HepG2 (cell line): Measurements from ENCODE around the gene LRRC8E. TPM values are rescaled to one million over a fixed set of nuclear protein-coding genes. Genes with fewer than 3 reads are reported as not detected.

ENCODE experiments used
- PRMT3 ChIP-seq: sonication (generic); formaldehyde crosslinking; IDR thresholded peaks from 2 replicates; pipeline ENCODE4 v1.8.1; 2022; ENCODE audit warnings: low read depth, mild to moderate bottlenecking, moderate library complexity, missing genetic modification reagents, borderline replicate concordance
- RFX3 ChIP-seq: IDR thresholded peaks from 2 replicates; pipeline ENCODE4 v1.6.1; 2016; ENCODE audit warnings: missing biosample characterization, missing genetic modification reagents
- TCF12 ChIP-seq, 2 experiments: fragments of 450-650 bp in 1 of 2; sonication (generic) in 1 of 2; formaldehyde crosslinking in 1 of 2; IDR thresholded peaks; 2 replicates each; pipeline versions ENCODE4 v1.6.1 to v1.8.0; 2017 to 2022; ENCODE audit warnings: antibody characterized with exemption in 1 of 2, mild to moderate bottlenecking in 1 of 2, missing genetic modification reagents in 1 of 2, moderate library complexity in 1 of 2
- TOE1 ChIP-seq: sonication (generic); formaldehyde crosslinking; IDR thresholded peaks from 2 replicates; pipeline ENCODE4 v1.4.0; 2020; ENCODE audit warnings: mild to moderate bottlenecking, missing genetic modification reagents
- ZNF317 ChIP-seq: sonication (generic); formaldehyde crosslinking; IDR thresholded peaks from 2 replicates; pipeline ENCODE4 v1.5.0; 2020; ENCODE audit warnings: mild to moderate bottlenecking, missing genetic modification reagents
- polyA plus RNA-seq, 8 experiments: library from polyadenylated mRNA; depleted of rRNA in 3 of 8; stranded (reverse) in 7 of 8; unstranded in 1 of 8; fragments of >200 nt; fragmentation: Illumina TruSeq in 4 of 8; extraction: Trizol in 4 of 8; gene quantifications; 2 replicates each; pipeline versions ENCODE4 v1.2.1 to v1.2.3, GENCODE V29; 2011 to 2016; ENCODE audit warnings: low read depth in 4 of 8, missing spikeins in 1 of 8, mixed read lengths in 1 of 8; ENCODE audit not compliant: insufficient read depth in 1 of 8
- total RNA-seq, 5 experiments: library from RNA; depleted of rRNA; stranded (reverse); fragments of >200 nt; fragmentation: Illumina TruSeq; extraction: Trizol; gene quantifications; 2 replicates each; pipeline ENCODE4 v1.2.3, GENCODE V29; 2016; ENCODE audit warnings: low read depth in 1 of 5
- TF ChIP-seq, protein P1 (sequence below): sonication (generic); formaldehyde crosslinking; IDR thresholded peaks from 2 replicates; pipeline ENCODE4 v1.8.1; 2023; ENCODE audit warnings: mild to moderate bottlenecking, missing genetic modification reagents, borderline replicate concordance
- TF ChIP-seq, protein P2 (sequence below): sonication (generic); formaldehyde crosslinking; IDR thresholded peaks from 2 replicates; pipeline ENCODE4 v1.8.0; 2022; ENCODE audit warnings: mild to moderate bottlenecking, missing genetic modification reagents, borderline replicate concordance
- TF ChIP-seq, protein P3 (sequence below): sonication (generic); formaldehyde crosslinking; IDR thresholded peaks from 2 replicates; pipeline ENCODE4 v1.8.1; 2022; ENCODE audit warnings: low read depth, mild to moderate bottlenecking, missing genetic modification reagents
- TF ChIP-seq, protein P4 (sequence below): sonication (generic); formaldehyde crosslinking; IDR thresholded peaks from 2 replicates; pipeline ENCODE4 v1.4.0; 2020; ENCODE audit warnings: mild to moderate bottlenecking, missing genetic modification reagents
- TF ChIP-seq, protein P5 (sequence below): sonication (generic); formaldehyde crosslinking; IDR thresholded peaks from 2 replicates; pipeline ENCODE4 v1.4.0; 2020; ENCODE audit warnings: mild to moderate bottlenecking, missing genetic modification reagents
- TF ChIP-seq, protein P6 (sequence below): IDR thresholded peaks from 2 replicates; pipeline ENCODE4 v1.6.1; 2016; ENCODE audit warnings: missing compliant biosample characterization, missing genetic modification reagents, borderline replicate concordance
- TF ChIP-seq, protein P7 (sequence below): sonication (generic); formaldehyde crosslinking; IDR thresholded peaks from 2 replicates; pipeline ENCODE4 v1.4.0; 2020; ENCODE audit warnings: missing genetic modification reagents, borderline replicate concordance

The LRRC8E gene
- total and polyA plus RNA-seq, 2 of the 13 experiments (the other 11 are each of a cell fraction or from before 2014, with no cell fraction given): 8.0 to 10.3 TPM

DNA sequence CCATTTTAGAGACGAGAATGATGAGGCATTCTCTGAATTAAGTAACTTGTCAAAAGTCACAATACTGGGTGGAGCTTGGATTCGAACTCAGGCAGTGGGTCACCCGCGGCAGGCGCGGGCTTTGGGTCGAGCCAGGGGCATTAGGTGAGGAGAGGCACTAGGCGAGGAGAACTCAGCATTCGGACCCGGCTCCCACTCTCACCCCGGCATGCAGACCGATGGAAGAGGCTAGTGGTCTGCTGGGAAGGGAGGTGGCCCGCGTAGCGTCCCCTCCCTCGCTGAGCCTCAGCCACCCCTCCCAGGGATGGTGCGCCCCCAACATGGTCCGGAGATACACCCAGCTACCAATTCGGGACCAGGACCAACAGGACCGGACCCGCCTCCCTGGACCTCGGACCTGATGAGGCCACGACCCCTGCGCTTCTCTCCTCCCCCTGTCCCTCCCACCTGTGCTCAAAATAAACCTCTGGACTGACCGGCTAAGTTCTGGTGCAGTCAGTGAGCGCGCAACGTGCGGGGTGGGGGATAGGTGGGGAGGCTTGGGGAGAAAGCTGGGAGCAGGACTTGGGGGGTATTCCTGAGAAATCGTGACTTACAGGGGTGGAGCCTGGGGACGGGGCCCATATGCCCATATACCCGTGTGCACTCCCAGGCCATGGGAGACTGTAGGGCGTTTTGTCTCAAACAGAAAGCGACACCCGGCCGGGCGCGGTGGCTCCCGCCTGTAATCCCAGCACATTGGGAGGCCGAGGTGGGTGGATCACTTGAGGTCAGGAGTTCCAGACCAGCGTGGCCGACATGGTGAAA, 30.5 kb downstream of the LRRC8E start (continued):
- TF ChIP-seq, protein P1, sequence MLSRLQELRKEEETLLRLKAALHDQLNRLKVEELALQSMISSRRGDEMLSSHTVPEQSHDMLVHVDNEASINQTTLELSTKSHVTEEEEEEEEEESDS (CRISPR knock-in tag): no peak
- TF ChIP-seq, protein P2, sequence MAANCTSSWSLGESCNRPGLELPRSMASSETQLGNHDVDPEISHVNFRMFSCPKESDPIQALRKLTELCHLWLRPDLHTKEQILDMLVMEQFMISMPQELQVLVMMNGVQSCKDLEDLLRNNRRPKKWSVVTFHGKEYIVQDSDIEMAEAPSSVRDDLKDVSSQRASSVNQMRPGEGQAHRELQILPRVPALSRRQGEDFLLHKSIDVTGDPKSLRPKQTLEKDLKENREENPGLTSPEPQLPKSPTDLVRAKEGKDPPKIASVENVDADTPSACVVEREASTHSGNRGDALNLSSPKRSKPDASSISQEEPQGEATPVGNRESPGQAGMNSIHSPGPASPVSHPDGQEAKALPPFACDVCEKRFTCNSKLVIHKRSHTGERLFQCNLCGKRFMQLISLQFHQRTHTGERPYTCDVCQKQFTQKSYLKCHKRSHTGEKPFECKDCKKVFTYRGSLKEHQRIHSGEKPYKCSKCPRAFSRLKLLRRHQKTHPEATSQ: no peak
- no peak for TF ChIP-seq RFX3 (CRISPR knock-in tag)
- TF ChIP-seq, protein P3, sequence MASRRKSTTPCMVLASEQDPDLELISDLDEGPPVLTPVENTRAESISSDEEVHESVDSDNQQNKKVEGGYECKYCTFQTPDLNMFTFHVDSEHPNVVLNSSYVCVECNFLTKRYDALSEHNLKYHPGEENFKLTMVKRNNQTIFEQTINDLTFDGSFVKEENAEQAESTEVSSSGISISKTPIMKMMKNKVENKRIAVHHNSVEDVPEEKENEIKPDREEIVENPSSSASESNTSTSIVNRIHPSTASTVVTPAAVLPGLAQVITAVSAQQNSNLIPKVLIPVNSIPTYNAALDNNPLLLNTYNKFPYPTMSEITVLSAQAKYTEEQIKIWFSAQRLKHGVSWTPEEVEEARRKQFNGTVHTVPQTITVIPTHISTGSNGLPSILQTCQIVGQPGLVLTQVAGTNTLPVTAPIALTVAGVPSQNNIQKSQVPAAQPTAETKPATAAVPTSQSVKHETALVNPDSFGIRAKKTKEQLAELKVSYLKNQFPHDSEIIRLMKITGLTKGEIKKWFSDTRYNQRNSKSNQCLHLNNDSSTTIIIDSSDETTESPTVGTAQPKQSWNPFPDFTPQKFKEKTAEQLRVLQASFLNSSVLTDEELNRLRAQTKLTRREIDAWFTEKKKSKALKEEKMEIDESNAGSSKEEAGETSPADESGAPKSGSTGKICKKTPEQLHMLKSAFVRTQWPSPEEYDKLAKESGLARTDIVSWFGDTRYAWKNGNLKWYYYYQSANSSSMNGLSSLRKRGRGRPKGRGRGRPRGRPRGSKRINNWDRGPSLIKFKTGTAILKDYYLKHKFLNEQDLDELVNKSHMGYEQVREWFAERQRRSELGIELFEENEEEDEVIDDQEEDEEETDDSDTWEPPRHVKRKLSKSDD (CRISPR knock-in tag): peak; percentile 69; the same call in 1 of the 2 replicates
- no peak for TF ChIP-seq TCF12 (IDR thresholded peaks at IDR 0.05)
- TF ChIP-seq TCF12 (CRISPR knock-in tag; IDR thresholded peaks at IDR 0.05): no peak
- TF ChIP-seq, protein P4, sequence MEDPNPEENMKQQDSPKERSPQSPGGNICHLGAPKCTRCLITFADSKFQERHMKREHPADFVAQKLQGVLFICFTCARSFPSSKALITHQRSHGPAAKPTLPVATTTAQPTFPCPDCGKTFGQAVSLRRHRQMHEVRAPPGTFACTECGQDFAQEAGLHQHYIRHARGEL (CRISPR knock-in tag): no peak
- TF ChIP-seq ZNF317 (CRISPR knock-in tag): 0 out of 2 replicates have a peak, but pooled peaks have one; percentile 18
- TF ChIP-seq, protein P5, sequence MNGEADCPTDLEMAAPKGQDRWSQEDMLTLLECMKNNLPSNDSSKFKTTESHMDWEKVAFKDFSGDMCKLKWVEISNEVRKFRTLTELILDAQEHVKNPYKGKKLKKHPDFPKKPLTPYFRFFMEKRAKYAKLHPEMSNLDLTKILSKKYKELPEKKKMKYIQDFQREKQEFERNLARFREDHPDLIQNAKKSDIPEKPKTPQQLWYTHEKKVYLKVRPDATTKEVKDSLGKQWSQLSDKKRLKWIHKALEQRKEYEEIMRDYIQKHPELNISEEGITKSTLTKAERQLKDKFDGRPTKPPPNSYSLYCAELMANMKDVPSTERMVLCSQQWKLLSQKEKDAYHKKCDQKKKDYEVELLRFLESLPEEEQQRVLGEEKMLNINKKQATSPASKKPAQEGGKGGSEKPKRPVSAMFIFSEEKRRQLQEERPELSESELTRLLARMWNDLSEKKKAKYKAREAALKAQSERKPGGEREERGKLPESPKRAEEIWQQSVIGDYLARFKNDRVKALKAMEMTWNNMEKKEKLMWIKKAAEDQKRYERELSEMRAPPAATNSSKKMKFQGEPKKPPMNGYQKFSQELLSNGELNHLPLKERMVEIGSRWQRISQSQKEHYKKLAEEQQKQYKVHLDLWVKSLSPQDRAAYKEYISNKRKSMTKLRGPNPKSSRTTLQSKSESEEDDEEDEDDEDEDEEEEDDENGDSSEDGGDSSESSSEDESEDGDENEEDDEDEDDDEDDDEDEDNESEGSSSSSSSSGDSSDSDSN (CRISPR knock-in tag): no peak
- peak; percentile 36; the same call in 1 of the 2 replicates for TF ChIP-seq TOE1 (CRISPR knock-in tag)
- TF ChIP-seq PRMT3: no peak
- TF ChIP-seq, protein P6, sequence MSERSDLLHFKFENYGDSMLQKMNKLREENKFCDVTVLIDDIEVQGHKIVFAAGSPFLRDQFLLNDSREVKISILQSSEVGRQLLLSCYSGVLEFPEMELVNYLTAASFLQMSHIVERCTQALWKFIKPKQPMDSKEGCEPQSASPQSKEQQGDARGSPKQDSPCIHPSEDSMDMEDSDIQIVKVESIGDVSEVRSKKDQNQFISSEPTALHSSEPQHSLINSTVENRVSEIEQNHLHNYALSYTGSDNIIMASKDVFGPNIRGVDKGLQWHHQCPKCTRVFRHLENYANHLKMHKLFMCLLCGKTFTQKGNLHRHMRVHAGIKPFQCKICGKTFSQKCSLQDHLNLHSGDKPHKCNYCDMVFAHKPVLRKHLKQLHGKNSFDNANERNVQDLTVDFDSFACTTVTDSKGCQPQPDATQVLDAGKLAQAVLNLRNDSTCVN (CRISPR knock-in tag): no peak
- TF ChIP-seq, protein P7, sequence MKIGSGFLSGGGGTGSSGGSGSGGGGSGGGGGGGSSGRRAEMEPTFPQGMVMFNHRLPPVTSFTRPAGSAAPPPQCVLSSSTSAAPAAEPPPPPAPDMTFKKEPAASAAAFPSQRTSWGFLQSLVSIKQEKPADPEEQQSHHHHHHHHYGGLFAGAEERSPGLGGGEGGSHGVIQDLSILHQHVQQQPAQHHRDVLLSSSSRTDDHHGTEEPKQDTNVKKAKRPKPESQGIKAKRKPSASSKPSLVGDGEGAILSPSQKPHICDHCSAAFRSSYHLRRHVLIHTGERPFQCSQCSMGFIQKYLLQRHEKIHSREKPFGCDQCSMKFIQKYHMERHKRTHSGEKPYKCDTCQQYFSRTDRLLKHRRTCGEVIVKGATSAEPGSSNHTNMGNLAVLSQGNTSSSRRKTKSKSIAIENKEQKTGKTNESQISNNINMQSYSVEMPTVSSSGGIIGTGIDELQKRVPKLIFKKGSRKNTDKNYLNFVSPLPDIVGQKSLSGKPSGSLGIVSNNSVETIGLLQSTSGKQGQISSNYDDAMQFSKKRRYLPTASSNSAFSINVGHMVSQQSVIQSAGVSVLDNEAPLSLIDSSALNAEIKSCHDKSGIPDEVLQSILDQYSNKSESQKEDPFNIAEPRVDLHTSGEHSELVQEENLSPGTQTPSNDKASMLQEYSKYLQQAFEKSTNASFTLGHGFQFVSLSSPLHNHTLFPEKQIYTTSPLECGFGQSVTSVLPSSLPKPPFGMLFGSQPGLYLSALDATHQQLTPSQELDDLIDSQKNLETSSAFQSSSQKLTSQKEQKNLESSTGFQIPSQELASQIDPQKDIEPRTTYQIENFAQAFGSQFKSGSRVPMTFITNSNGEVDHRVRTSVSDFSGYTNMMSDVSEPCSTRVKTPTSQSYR (CRISPR knock-in tag): no peak
